HCT116 (cell line): ENCODE data around the gene EIF3L.

Source experiments
- CBX3 ChIP-seq: IDR thresholded peaks from 2 replicates; pipeline ENCODE4 v1.6.1; 2012; ENCODE audit warnings: low read depth
- ZBTB33 ChIP-seq: IDR thresholded peaks from 2 replicates; pipeline ENCODE4 v1.6.1; 2011; ENCODE audit warnings: mild to moderate bottlenecking, low read length, moderate library complexity; ENCODE audit not compliant: insufficient replicate concordance; ENCODE audit errors: extremely low read depth

GRCh38 chr22:37804881-37805809 lies 44.1 kb upstream of the EIF3L start:
- TF ChIP-seq CBX3 = peak; percentile 76; the same call in 1 of the 2 replicates
- TF ChIP-seq ZBTB33 = peak; percentile 78
